Pancreas (tissue), 10 donors: ENCODE data around the gene ARPIN. TPM values are rescaled to one million over a fixed set of nuclear protein-coding genes. Genes with fewer than 3 reads are reported as not detected.
A peak's percentile ranks its signal among the peaks of the same experiment; 100 is the strongest.
"Not testable (repeated sequence)": the region's sequence is repeated elsewhere in the genome, so short reads cannot be mapped to it uniquely, and the experiment has no call there.

ENCODE experiments used
- ATAC-seq, 4 donors: fragments of 200-7000 bp; cut with Tn5 transposase; one replicate each; pipeline versions ENCODE4 v1.8.0 to v1.9.1; 2020; ENCODE audit warnings: mild to moderate bottlenecking in 4 of 4, moderate library complexity in 4 of 4
- DNase-seq, 6 donors: peaks; one replicate each; pipeline ENCODE4 v3.0.0-alpha.2; 2020
- FAIRE-seq: peaks from 2 replicates; lab custom pipeline; 2012; peaks lifted over from hg19 to GRCh38; lab: Jason Lieb, UNC
- H3K27ac ChIP-seq, 4 donors: fragments of 200-600 bp; sonication (generic); 1 replicate in 3 of 4; 2 replicates in 1 of 4; pipeline versions ENCODE4 v1.5.0 to v1.8.0; 2020
- H3K27me3 ChIP-seq, 4 donors: fragments of 200-600 bp; one replicate each; pipeline ENCODE4 v1.8.0; 2021
- H3K36me3 ChIP-seq, 3 donors: fragments of 200-600 bp; sonication (generic) in 1 of 3; one replicate each; pipeline versions ENCODE4 v1.5.0 to v1.8.0; 2020 to 2021
- H3K4me1 ChIP-seq, 3 donors: fragments of 200-600 bp; one replicate each; pipeline ENCODE4 v1.8.0; 2021
- H3K4me3 ChIP-seq, 4 donors: fragments of 200-600 bp; sonication (generic) in 2 of 4; one replicate each; pipeline versions ENCODE4 v1.5.0 to v1.8.0; 2020 to 2021
- H3K9me3 ChIP-seq, 4 donors: fragments of 200-600 bp; one replicate each; pipeline ENCODE4 v1.8.0; 2021
- CTCF ChIP-seq, 4 donors: fragments of 200-600 bp; sonication (generic) in 3 of 4; IDR thresholded peaks; one replicate each; pipeline versions ENCODE4 v1.5.0 to v1.8.0; 2021; ENCODE audit warnings: antibody characterized with exemption in 4 of 4
- WGBS, 2 donors: extraction: QIAGEN DNeasy Blood & Tissue Kit; methylation state at CpG; one replicate each; pipeline ENCODE4 v1.1.7; 2013; 5-methylcytosine and 5-hydroxymethylcytosine counted together
- intact Hi-C, 3 donors: fragments of 100-400 bp; cut with DNase I; formaldehyde crosslinking; loops; one replicate each; pipeline versions ENCODE4 v1.11.1 to v1.14.2; 2022
- polyA plus RNA-seq, 2 donors: library from polyadenylated mRNA; stranded (reverse); fragments of 200-250 nt; gene quantifications; one replicate each; pipeline ENCODE4 v1.2.3, GENCODE V29; 2013
- total RNA-seq, 6 donors: library from RNA; stranded (reverse); fragmentation: NEBNext Ultra II Directional in 4 of 6; extraction: Animal tissue kit (Norgen Biotek cat#: 25700) in 4 of 6; gene quantifications; one replicate each; pipeline versions ENCODE4 v1.2.1 to v1.2.4, GENCODE V29; 2021 to 2023
- donor health status: healthy with polysubstance abuse.
- donor health status: DM: no; HTN: no; CAD: no; lungs with moderate emphysema.
- donor health status: DM: no; HTN: no; CAD: no.
- donor health status: control.
- donor health status: control.
- donor health status: Bipolar disorder and iron deficiency.
- donor health status: DM: yes; HTN: yes; CAD: no.
- donor health status: DM: no; HTN: no; CAD: no.
- donor health status: DM: no; HTN: no; CAD: no.
- donor health status: DM: yes; HTN: yes; CAD: no.

Gene ARPIN
- total RNA-seq (10 to 100 TPM; 26.2 to 49.8 (median 33.0) TPM), polyA plus RNA-seq (10 to 100 TPM; 12.6 to 21.6 TPM)

GRCh38 chr15:89912674-89913396 lies at the start of gene ARPIN:
ARPIN (minus strand) TSS chr15:89912952; CDS start chr15:89912835, 117 bp downstream.
- peak within 1 kb of the TSS; percentile 56 to 83 (median 74) for H3K4me3 ChIP-seq
- H3K36me3 ChIP-seq, result peaks cover 0 to 3% (median 0%) of the 10 kb centered on the region in 3 donors
- peak; percentile 67 to 85 (median 78) for ATAC-seq
- H3K27ac ChIP-seq, result peak within 1 kb of the TSS; percentile 77 to 90 (median 86)
- FAIRE-seq, result no peak
- H3K4me1 ChIP-seq, result peaks cover 0 to 21% (median 10%) of the 10 kb centered on the region in 3 donors
- peak; percentile 60 to 86 (median 68) for DNase-seq
- no peak for TF ChIP-seq CTCF (IDR thresholded peaks at IDR 0.05)
- WGBS, 2 donors, result 5 to 10% methylated on average over 37 to 57 of the region's 57 CpGs
- no peaks in the 10 kb centered on the region for H3K9me3 ChIP-seq
- H3K27me3 ChIP-seq, result no peaks in the 10 kb centered on the region
- intact Hi-C loops, result no loop called here

- WGBS, 2 donors, result 67 to 71% methylated on average over 18 of the region's 18 CpGs
- DNase-seq (peak; percentile 67 to 91 (median 80)), FAIRE-seq (no peak), ATAC-seq (peak; percentile 85 to 94 (median 89))
- no peak for TF ChIP-seq CTCF (IDR thresholded peaks at IDR 0.05)
- Histone ChIP-seq H3K4me1 (peaks cover 4 to 10% (median 5%) of the 10 kb centered on the region in 3 donors), H3K27ac (peak overlapping the region in 2 of 4 donors; percentile 1 to 37), H3K36me3 (no peaks in the 10 kb centered on the region), H3K9me3 (no peaks in the 10 kb centered on the region), H3K4me3 (no peak overlapping the region), H3K27me3 (no peaks in the 10 kb centered on the region)
- intact Hi-C loops, result no loop called here
Measured at GRCh38 chr15:89958107-89958805, 45.5 kb upstream of the ARPIN start.

- peaks cover 4 to 10% (median 5%) of the 10 kb centered on the region in 3 donors for H3K4me1 ChIP-seq
- ATAC-seq, H3K27me3 ChIP-seq, DNase-seq, H3K9me3 ChIP-seq, FAIRE-seq, intact Hi-C loops, H3K4me3 ChIP-seq, H3K27ac ChIP-seq, H3K36me3 ChIP-seq: not testable (repeated sequence)
- 94 to 98% methylated on average over 13 of the region's 13 CpGs for WGBS, 2 donors
Measured at GRCh38 chr15:89955449-89955998, 42.8 kb upstream of the ARPIN start.

- no peak overlapping the region for H3K4me3 ChIP-seq
- intact Hi-C loops, result no loop called here
Measured at GRCh38 chr15:89954541-89954940, 41.8 kb upstream of the ARPIN start.

More at GRCh38 chr15:89954541-89954940, 41.8 kb upstream of the ARPIN start:
- ATAC-seq (no peak), FAIRE-seq (no peak), DNase-seq (no peak)
- Histone ChIP-seq H3K27ac (no peak overlapping the region), H3K9me3 (no peaks in the 10 kb centered on the region), H3K4me1 (peaks cover 4 to 9% (median 5%) of the 10 kb centered on the region in 3 donors), H3K36me3 (no peaks in the 10 kb centered on the region), H3K27me3 (no peaks in the 10 kb centered on the region)
- WGBS, 2 donors, result 56 to 62% methylated on average over 3 of the region's 3 CpGs
- no peak for TF ChIP-seq CTCF (IDR thresholded peaks at IDR 0.05)
